HK-2 (cell line): Measurements from ENCODE around the gene SYN1.
A peak's percentile ranks its signal among the peaks of the same experiment; 100 is the strongest.

ENCODE experiments used
- DNase-seq: peaks from one replicate; pipeline ENCODE4 v3.0.0-alpha.2; 2018; ENCODE audit not compliant: unreplicated experiment

The SYN1 gene

GRCh38 chrX:47523297-47523696 lies 96.4 kb downstream of the SYN1 start:
- DNase-seq: peak; percentile 89
